NT2/D1 (cell line): ENCODE results near the gene ELFN2.

Source experiments
- SUZ12 ChIP-seq: IDR thresholded peaks from 2 replicates; pipeline ENCODE4 v1.6.1; 2011; ENCODE audit not compliant: insufficient read length, insufficient read depth; ENCODE audit errors: extremely low read depth
- YY1 ChIP-seq: IDR thresholded peaks from 2 replicates; pipeline ENCODE4 v1.6.1; 2011; ENCODE audit not compliant: insufficient read length, insufficient read depth
- ZNF274 ChIP-seq: IDR thresholded peaks from 2 replicates; pipeline ENCODE4 v1.6.1; 2011; ENCODE audit warnings: mild to moderate bottlenecking, low read depth, low read length

DNA sequence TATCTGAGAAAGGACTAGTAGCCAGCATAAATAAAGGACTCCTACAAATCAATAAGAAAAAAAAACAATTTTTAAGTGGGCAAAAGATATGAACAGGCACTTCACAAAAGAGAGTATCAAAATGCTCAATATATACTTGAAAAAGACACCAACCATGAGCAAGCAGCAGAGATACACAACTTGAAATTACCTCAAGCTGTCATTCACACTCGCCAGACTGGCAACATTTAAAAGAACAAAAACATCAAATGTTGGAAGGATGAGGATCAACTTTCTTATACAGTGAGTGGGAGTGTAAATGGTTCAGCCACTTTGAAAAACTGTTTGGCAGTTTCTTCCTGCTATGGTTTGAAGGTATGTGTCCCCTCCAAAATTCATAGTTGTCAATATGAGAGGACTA lies 23.9 kb upstream of the ELFN2 start:
- no peak for TF ChIP-seq ZNF274
- TF ChIP-seq YY1, result no peak
- no peak for TF ChIP-seq SUZ12
